22Rv1 (cell line): ENCODE results near the gene CASP7.

Source experiments
- H3K27ac ChIP-seq: fragments of 450-650 bp; 2 replicates; pipeline ENCODE4 v1.5.1; 2017
- CTCF ChIP-seq: fragments of 450-650 bp; IDR thresholded peaks from 2 replicates; pipeline ENCODE4 v1.5.1; 2017; ENCODE audit warnings: mild to moderate bottlenecking
- ZFX ChIP-seq: fragments of 450-650 bp; IDR thresholded peaks from 2 replicates; pipeline ENCODE4 v1.6.1; 2017; ENCODE audit warnings: antibody characterized with exemption, borderline replicate concordance

CASP7 gene

GRCh38 chr10:113687037-113687436 lies 7.3 kb downstream of the CASP7 start:
- TF ChIP-seq CTCF, result no peak
- no peak for TF ChIP-seq ZFX
- no peak overlapping the region for H3K27ac ChIP-seq

GRCh38 chr10:113689057-113689456 lies 9.3 kb downstream of the CASP7 start:
- H3K27ac ChIP-seq, result no peak overlapping the region
- no peak for TF ChIP-seq ZFX
- no peak for TF ChIP-seq CTCF

- no peak overlapping the region for H3K27ac ChIP-seq
- TF ChIP-seq ZFX (no peak), CTCF (no peak)
These were observed 9.9 kb downstream of the CASP7 start for GRCh38 chr10:113689574-113689973.

GRCh38 chr10:113690749-113691148 lies 11.0 kb downstream of the CASP7 start:
- H3K27ac ChIP-seq, result no peak overlapping the region
- TF ChIP-seq ZFX (no peak), CTCF (no peak)

GRCh38 chr10:113691381-113691780 lies 11.7 kb downstream of the CASP7 start:
- TF ChIP-seq ZFX (no peak), CTCF (no peak)
- H3K27ac ChIP-seq, result no peak overlapping the region

GRCh38 chr10:113692271-113692670 lies 12.6 kb downstream of the CASP7 start:
- TF ChIP-seq CTCF (no peak), ZFX (no peak)
- H3K27ac ChIP-seq, result no peak overlapping the region

GRCh38 chr10:113693348-113693747 lies 13.6 kb downstream of the CASP7 start:
- H3K27ac ChIP-seq, result no peak overlapping the region
- TF ChIP-seq CTCF (no peak), ZFX (no peak)
